SK-N-SH (cell line): ENCODE results near the gene PIP4P1. TPM values are rescaled to one million over a fixed set of nuclear protein-coding genes. Genes with fewer than 3 reads are reported as not detected.

Experiments used
- CTCF ChIA-PET: fragments of 300-600, 350-600 bp; formaldehyde crosslinking; extraction: SDS; loops from one replicate; lab custom pipeline; 2021; lab: Yijun Ruan, JAX
- POLR2A ChIA-PET: fragments of 350-600 bp; sonication (Branson Sonifier 250); formaldehyde crosslinking; extraction: SDS; loops from one replicate; lab custom pipeline; 2020; ENCODE audit warnings: antibody characterized with exemption, inconsistent platforms; lab: Yijun Ruan, JAX
- DNase-seq: peaks from one replicate; pipeline ENCODE4 v3.0.0; 2012
- H2AFZ ChIP-seq: fragments of 200-600 bp; sonication (generic); 2 replicates; pipeline ENCODE4 v1.8.1; 2016; ENCODE audit warnings: antibody characterized with exemption, mild to moderate bottlenecking, low read depth
- H3F3A ChIP-seq: fragments of 200-600 bp; sonication (generic); replicated peaks from 2 replicates; pipeline ENCODE3; 2016; ENCODE audit warnings: antibody characterized with exemption, mild to moderate bottlenecking; ENCODE audit not compliant: insufficient read depth
- H3K27ac ChIP-seq, 2 experiments: fragments of 200-500 bp in 1 of 2; fragments of 200-600 bp in 1 of 2; sonication (Bioruptor generic) in 1 of 2; sonication (generic), shearing (Covaris generic) in 1 of 2; 2 replicates each; pipeline versions ENCODE4 v1.5.1 to v1.6.1; 2014 to 2016; ENCODE audit warnings: low read depth in 2 of 2, inconsistent platforms in 1 of 2, low read length in 1 of 2, mild to moderate bottlenecking in 1 of 2, mixed read lengths in 1 of 2
- H3K27me3 ChIP-seq: fragments of 200-600 bp; sonication (generic), shearing (Covaris generic); 2 replicates; pipeline ENCODE4 v1.6.1; 2016; ENCODE audit warnings: mixed run types; ENCODE audit not compliant: insufficient read depth
- H3K36me3 ChIP-seq, 2 experiments: fragments of 200-500 bp in 1 of 2; fragments of 200-600 bp in 1 of 2; sonication (Bioruptor generic) in 1 of 2; sonication (generic) in 1 of 2; replicated peaks in 1 of 2; 2 replicates each; pipeline versions ENCODE3 to v1.5.1; 2014 to 2016; ENCODE audit warnings: low read length in 1 of 2, mild to moderate bottlenecking in 1 of 2; ENCODE audit not compliant: insufficient read depth in 2 of 2, control insufficient read depth in 1 of 2
- H3K4me1 ChIP-seq, 2 experiments: fragments of 200-500 bp in 1 of 2; fragments of 200-600 bp in 1 of 2; sonication (Bioruptor generic) in 1 of 2; sonication (generic), shearing (Covaris generic) in 1 of 2; 2 replicates each; pipeline versions ENCODE4 v1.5.1 to v1.6.1; 2014 to 2016; ENCODE audit warnings: low read depth in 1 of 2, low read length in 1 of 2, mixed run types in 1 of 2; ENCODE audit not compliant: insufficient read depth in 2 of 2, control insufficient read depth in 1 of 2
- H3K4me2 ChIP-seq: fragments of 200-600 bp; sonication (generic), shearing (Covaris generic); 2 replicates; pipeline ENCODE4 v1.6.1; 2017; ENCODE audit warnings: mixed run types
- H3K4me3 ChIP-seq, 2 experiments: fragments of 200-500 bp in 1 of 2; fragments of 200-600 bp in 1 of 2; sonication (Bioruptor generic) in 1 of 2; sonication (generic), shearing (Covaris generic) in 1 of 2; 2 replicates each; pipeline versions ENCODE4 v1.5.1 to v1.8.1; 2014 to 2016; ENCODE audit warnings: low read depth in 2 of 2, inconsistent platforms in 1 of 2, low read length in 1 of 2, mild to moderate bottlenecking in 1 of 2, mixed read lengths in 1 of 2, moderate library complexity in 1 of 2
- H3K79me2 ChIP-seq: fragments of 200-600 bp; sonication (generic); 2 replicates; pipeline ENCODE4 v1.8.1; 2017; ENCODE audit warnings: mild to moderate bottlenecking; ENCODE audit not compliant: insufficient read depth
- H3K9ac ChIP-seq: fragments of 200-600 bp; sonication (generic); 2 replicates; pipeline ENCODE4 v1.6.1; 2017; ENCODE audit warnings: mixed run types
- H3K9me2 ChIP-seq: fragments of 200-600 bp; sonication (generic); 2 replicates; pipeline ENCODE4 v1.6.1; 2017; ENCODE audit warnings: mixed run types
- H3K9me3 ChIP-seq: fragments of 200-600 bp; sonication (generic); 2 replicates; pipeline ENCODE4 v1.6.1; 2017; ENCODE audit warnings: mixed run types, mild to moderate bottlenecking, moderate library complexity
- H4K20me1 ChIP-seq: fragments of 200-600 bp; sonication (generic); 2 replicates; pipeline ENCODE4 v1.6.1; 2017; ENCODE audit warnings: mild to moderate bottlenecking, mixed run types; ENCODE audit not compliant: insufficient read depth
- GATA2 ChIP-seq: sonication (generic); formaldehyde crosslinking; IDR thresholded peaks from 2 replicates; pipeline ENCODE4 v1.5.0; 2020; ENCODE audit warnings: mild to moderate bottlenecking, missing genetic modification reagents
- JUND ChIP-seq: IDR thresholded peaks from 2 replicates; pipeline ENCODE4 v1.4.0; 2012
- MXI1 ChIP-seq: IDR thresholded peaks from 2 replicates; pipeline ENCODE4 v1.6.1; 2012; ENCODE audit warnings: mild to moderate bottlenecking, low read depth, low read length, improper control_type of control experiment
- POLR2AphosphoS5 ChIP-seq: IDR thresholded peaks from 2 replicates; pipeline ENCODE4 v1.6.1; 2012; ENCODE audit warnings: low read depth, low read length
- RAD21 ChIP-seq: IDR thresholded peaks from 2 replicates; pipeline ENCODE4 v1.6.1; 2012; ENCODE audit warnings: mild to moderate bottlenecking, low read length
- RCOR1 ChIP-seq: fragments of 150-350 bp; IDR thresholded peaks from 2 replicates; pipeline ENCODE4 v1.6.1; 2017; ENCODE audit warnings: antibody characterized with exemption, low read length
- SIN3A ChIP-seq: IDR thresholded peaks from 2 replicates; pipeline ENCODE4 v1.6.1; 2012; ENCODE audit warnings: low read depth, mild to moderate bottlenecking, low read length, moderate library complexity, borderline replicate concordance
- SMC3 ChIP-seq: IDR thresholded peaks from 2 replicates; pipeline ENCODE4 v1.6.1; 2012; ENCODE audit warnings: low read depth, low read length, improper control_type of control experiment
- TAF1 ChIP-seq: IDR thresholded peaks from 2 replicates; pipeline ENCODE4 v1.6.1; 2012; ENCODE audit warnings: low read depth, mild to moderate bottlenecking, low read length, moderate library complexity, borderline replicate concordance
- WGBS: methylation state at CpG from one replicate; pipeline ENCODE4 v1.1.6; 2017; ENCODE audit warnings: low lambda C conversion rate; 5-methylcytosine and 5-hydroxymethylcytosine counted together
- polyA plus RNA-seq, 3 experiments: library from polyadenylated mRNA; depleted of rRNA; stranded (reverse); fragments of >200 nt; gene quantifications; 2 replicates each; pipeline ENCODE4 v1.2.3, GENCODE V29; 2012
- TF ChIP-seq, protein P1 (sequence below): fragments of 150-350 bp; IDR thresholded peaks from 2 replicates; pipeline ENCODE4 v1.6.1; 2017; ENCODE audit warnings: antibody characterized with exemption, low read length, low read depth, borderline replicate concordance
- TF ChIP-seq, protein P2 (sequence below): fragments of 200-600 bp; sonication (generic); IDR thresholded peaks from 2 replicates; pipeline ENCODE4 v1.6.1; 2017; ENCODE audit warnings: antibody characterized with exemption, mild to moderate bottlenecking, moderate library complexity
- TF ChIP-seq, protein P3 (sequence below): IDR thresholded peaks from 2 replicates; pipeline ENCODE4 v1.4.0; 2012; ENCODE audit warnings: low read depth
- TF ChIP-seq, protein P4 (sequence below): IDR thresholded peaks from 2 replicates; pipeline ENCODE4 v1.6.1; 2012; ENCODE audit warnings: mild to moderate bottlenecking, low read depth, low read length, moderate library complexity

PIP4P1 gene
- polyA plus RNA-seq, 1 of the 3 experiments (the other 2 are of a cell fraction) = 30.7 TPM

DNA sequence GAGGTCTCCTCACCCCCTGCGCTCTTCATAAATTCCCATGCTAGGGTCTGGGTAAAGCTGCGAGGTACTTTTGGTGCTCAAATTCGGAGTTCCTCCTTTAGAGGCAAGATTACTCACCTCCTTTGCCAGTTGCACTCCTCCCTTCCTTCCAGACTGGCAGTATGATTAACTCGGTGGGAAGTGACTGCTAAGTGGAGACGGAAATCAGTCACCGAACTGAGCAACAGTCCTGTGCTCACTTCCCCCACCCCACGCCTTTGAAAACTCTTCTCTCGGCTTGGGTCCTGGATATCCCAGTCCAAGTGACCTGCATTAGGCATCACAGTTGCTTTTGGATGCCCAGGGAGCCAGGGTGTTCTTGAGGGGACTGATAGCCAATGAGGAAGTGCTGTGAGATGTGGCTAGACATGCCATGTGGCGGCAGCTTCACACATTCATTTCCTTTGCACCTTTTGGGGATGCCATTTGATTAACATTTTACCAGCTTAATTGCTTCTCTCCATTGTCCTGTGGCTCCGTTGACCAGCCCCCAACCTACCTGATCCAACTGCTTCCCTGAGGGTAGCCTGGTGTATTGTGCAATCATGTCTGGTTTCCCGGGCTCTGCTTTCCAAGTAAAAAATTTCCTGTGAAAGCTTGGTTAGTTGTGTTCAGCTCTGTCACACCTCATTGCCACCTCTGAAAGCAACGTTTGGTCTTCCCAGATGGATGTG is 8.8 kb upstream of the PIP4P1 start (continued):
- TF ChIP-seq, protein P1, sequence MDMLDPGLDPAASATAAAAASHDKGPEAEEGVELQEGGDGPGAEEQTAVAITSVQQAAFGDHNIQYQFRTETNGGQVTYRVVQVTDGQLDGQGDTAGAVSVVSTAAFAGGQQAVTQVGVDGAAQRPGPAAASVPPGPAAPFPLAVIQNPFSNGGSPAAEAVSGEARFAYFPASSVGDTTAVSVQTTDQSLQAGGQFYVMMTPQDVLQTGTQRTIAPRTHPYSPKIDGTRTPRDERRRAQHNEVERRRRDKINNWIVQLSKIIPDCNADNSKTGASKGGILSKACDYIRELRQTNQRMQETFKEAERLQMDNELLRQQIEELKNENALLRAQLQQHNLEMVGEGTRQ = no peak
- TF ChIP-seq, protein P2, sequence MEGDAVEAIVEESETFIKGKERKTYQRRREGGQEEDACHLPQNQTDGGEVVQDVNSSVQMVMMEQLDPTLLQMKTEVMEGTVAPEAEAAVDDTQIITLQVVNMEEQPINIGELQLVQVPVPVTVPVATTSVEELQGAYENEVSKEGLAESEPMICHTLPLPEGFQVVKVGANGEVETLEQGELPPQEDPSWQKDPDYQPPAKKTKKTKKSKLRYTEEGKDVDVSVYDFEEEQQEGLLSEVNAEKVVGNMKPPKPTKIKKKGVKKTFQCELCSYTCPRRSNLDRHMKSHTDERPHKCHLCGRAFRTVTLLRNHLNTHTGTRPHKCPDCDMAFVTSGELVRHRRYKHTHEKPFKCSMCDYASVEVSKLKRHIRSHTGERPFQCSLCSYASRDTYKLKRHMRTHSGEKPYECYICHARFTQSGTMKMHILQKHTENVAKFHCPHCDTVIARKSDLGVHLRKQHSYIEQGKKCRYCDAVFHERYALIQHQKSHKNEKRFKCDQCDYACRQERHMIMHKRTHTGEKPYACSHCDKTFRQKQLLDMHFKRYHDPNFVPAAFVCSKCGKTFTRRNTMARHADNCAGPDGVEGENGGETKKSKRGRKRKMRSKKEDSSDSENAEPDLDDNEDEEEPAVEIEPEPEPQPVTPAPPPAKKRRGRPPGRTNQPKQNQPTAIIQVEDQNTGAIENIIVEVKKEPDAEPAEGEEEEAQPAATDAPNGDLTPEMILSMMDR = no peak
- TF ChIP-seq JUND = no peak
- TF ChIP-seq POLR2AphosphoS5 = no peak
- TF ChIP-seq, protein P3, sequence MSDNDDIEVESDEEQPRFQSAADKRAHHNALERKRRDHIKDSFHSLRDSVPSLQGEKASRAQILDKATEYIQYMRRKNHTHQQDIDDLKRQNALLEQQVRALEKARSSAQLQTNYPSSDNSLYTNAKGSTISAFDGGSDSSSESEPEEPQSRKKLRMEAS = no peak
- TF ChIP-seq, all 33 proteins: peak for 6

DNA sequence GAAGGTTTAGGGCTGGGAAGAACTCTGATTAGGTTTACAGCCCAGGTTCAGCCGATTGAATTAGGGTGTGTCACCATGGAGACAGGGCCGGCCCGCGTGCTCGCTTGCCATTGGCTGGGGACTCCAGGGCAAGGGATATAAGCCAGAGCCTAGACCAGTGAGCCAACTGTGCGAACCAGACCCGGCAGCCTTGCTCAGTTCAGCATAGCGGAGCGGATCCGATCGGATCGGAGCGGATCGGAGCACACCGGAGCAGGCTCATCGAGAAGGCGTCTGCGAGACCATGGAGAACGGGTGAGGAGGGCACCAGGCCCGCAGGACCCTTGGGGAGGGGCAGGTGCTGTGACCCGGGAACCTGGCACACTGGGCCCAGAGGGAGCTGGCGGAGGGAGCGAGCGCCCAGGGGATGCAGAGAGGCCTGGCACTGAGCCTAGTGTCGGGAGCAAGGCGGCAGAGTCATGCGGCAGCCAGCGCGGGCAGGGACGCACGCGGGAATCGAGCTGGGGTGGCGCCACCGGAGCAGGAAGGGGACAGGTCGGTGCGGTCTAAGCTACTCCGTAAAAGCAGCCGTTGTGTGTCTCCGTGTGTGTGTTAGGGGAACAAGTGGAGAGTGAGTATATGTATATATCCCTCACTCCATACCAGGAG is 8.1 kb upstream of the PIP4P1 start, which contains the start of gene PNP:
PNP (plus strand) TSS at position 165 of the 648 bp plus-strand sequence; CDS start at position 284, 119 bp downstream.
- DNase-seq = peak; percentile 95
- no peaks in the 10 kb centered on the region; the same call in 1 of the 2 replicates for H3K27me3 ChIP-seq
- ChIA-PET POLR2A (interaction anchor here (0.7 to 3.1 kb wide), 9 partner anchors 8 to 126 kb away, joined by 3 to 35 read pairs (median 3); partner anchors contain the start of genes APEX1, OSGEP, PARP2 and PIP4P1), CTCF (interaction anchor here (0.9 to 1.6 kb wide), 3 partner anchors 13 to 144 kb away, joined by 3 to 5 read pairs (median 4); no protein-coding TSS in a partner anchor)
- peaks cover 5% of the 10 kb centered on the region for H3F3A ChIP-seq
- H3K9me2 ChIP-seq = no peaks in the 10 kb centered on the region
- TF ChIP-seq GATA2 (CRISPR knock-in tag) (peak; percentile 34; the same call in 1 of the 2 replicates), TAF1 (peak; percentile 89), SMC3 (peak; percentile 9; the same call in 1 of the 2 replicates), POLR2AphosphoS5 (peak; percentile 99), SIN3A (no peak; the same call in 1 of the 2 replicates), MXI1 (peak; percentile 79), RCOR1 (0 out of 2 replicates have a peak, but pooled peaks have one; percentile 40), RAD21 (no peak)
- TF ChIP-seq, protein P3 = peak; percentile 22; the same call in 1 of the 2 replicates
- TF ChIP-seq, protein P4, sequence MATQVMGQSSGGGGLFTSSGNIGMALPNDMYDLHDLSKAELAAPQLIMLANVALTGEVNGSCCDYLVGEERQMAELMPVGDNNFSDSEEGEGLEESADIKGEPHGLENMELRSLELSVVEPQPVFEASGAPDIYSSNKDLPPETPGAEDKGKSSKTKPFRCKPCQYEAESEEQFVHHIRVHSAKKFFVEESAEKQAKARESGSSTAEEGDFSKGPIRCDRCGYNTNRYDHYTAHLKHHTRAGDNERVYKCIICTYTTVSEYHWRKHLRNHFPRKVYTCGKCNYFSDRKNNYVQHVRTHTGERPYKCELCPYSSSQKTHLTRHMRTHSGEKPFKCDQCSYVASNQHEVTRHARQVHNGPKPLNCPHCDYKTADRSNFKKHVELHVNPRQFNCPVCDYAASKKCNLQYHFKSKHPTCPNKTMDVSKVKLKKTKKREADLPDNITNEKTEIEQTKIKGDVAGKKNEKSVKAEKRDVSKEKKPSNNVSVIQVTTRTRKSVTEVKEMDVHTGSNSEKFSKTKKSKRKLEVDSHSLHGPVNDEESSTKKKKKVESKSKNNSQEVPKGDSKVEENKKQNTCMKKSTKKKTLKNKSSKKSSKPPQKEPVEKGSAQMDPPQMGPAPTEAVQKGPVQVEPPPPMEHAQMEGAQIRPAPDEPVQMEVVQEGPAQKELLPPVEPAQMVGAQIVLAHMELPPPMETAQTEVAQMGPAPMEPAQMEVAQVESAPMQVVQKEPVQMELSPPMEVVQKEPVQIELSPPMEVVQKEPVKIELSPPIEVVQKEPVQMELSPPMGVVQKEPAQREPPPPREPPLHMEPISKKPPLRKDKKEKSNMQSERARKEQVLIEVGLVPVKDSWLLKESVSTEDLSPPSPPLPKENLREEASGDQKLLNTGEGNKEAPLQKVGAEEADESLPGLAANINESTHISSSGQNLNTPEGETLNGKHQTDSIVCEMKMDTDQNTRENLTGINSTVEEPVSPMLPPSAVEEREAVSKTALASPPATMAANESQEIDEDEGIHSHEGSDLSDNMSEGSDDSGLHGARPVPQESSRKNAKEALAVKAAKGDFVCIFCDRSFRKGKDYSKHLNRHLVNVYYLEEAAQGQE = 0 out of 2 replicates have a peak, but pooled peaks have one; percentile 15
- no peaks in the 10 kb centered on the region for H4K20me1 ChIP-seq
- H3K4me1 ChIP-seq = peaks cover 0 to 14% of the 10 kb centered on the region in 2 experiments; a peak in 2 of 4 replicates
- H3K4me2 ChIP-seq = peak within 1 kb of the TSS; percentile 91
- H2AFZ ChIP-seq = peak within 1 kb of the TSS; percentile 89
- WGBS = 0% methylated on average over 13 of the region's 40 CpGs
- peak within 1 kb of the TSS; percentile 79 for H3K9ac ChIP-seq
- H3K79me2 ChIP-seq = peaks cover 24% of the 10 kb centered on the region
- peak within 1 kb of the TSS; percentile 64 to 91 for H3K27ac ChIP-seq
- H3K4me3 ChIP-seq = peak within 1 kb of the TSS; percentile 78 to 84
- peaks cover 7 to 14% of the 10 kb centered on the region in 2 experiments for H3K36me3 ChIP-seq
- H3K9me3 ChIP-seq = no peaks in the 10 kb centered on the region
